ENCODE results near the gene GJB3.

- TF ChIP-seq GATA2 (IDR thresholded peaks at IDR 0.05; ENCODE audit: low read depth, low read length) (no peak), GATA3 (IDR thresholded peaks at IDR 0.05; ENCODE audit: low read depth, low read length) (no peak)
These were observed 4.3 kb downstream of the GJB3 start for GRCh38 chr1:34785231-34785874.
